HepG2 (cell line): Measurements from ENCODE around the gene PSMD10. TPM values are rescaled to one million over a fixed set of nuclear protein-coding genes. Genes with fewer than 3 reads are reported as not detected.

ENCODE experiments used
- AKAP8 ChIP-seq: sonication (generic); formaldehyde crosslinking; IDR thresholded peaks from 2 replicates; pipeline ENCODE4 v1.5.1; 2020; ENCODE audit warnings: mild to moderate bottlenecking, missing genetic modification reagents
- FOXP1 ChIP-seq, 2 experiments: fragments of 450-650 bp in 1 of 2; IDR thresholded peaks; 2 replicates each; pipeline ENCODE4 v1.6.1; 2017 to 2018; ENCODE audit warnings: antibody characterized with exemption in 1 of 2
- HMG20B ChIP-seq: conservative IDR thresholded peaks from 2 replicates; pipeline ENCODE4 v1.6.1; 2016; ENCODE audit warnings: missing genetic modification reagents, missing compliant biosample characterization
- HOXA7 ChIP-seq: sonication (generic); formaldehyde crosslinking; IDR thresholded peaks from 2 replicates; pipeline ENCODE4 v1.8.1; 2022; ENCODE audit warnings: mild to moderate bottlenecking, missing genetic modification reagents, moderate library complexity
- JUND ChIP-seq: sonication (generic); formaldehyde crosslinking; IDR thresholded peaks from 2 replicates; pipeline ENCODE4 v1.8.0; 2022; ENCODE audit warnings: mild to moderate bottlenecking, missing genetic modification reagents
- KLF13 ChIP-seq: sonication (generic); formaldehyde crosslinking; IDR thresholded peaks from 2 replicates; pipeline ENCODE4 v1.4.0; 2020; ENCODE audit warnings: mild to moderate bottlenecking, missing genetic modification reagents
- MXI1 ChIP-seq: IDR thresholded peaks from 3 replicates; pipeline ENCODE4 v1.6.1; 2012; ENCODE audit warnings: low read depth, low read length, inconsistent platforms, borderline replicate concordance
- NFRKB ChIP-seq: fragments of 450-650 bp; IDR thresholded peaks from 2 replicates; pipeline ENCODE4 v1.6.1; 2017
- PLRG1 ChIP-seq: fragments of 450-650 bp; conservative IDR thresholded peaks from 2 replicates; pipeline ENCODE4 v1.6.1; 2016
- PTBP1 ChIP-seq: fragments of 200-400 bp; formaldehyde crosslinking; IDR thresholded peaks from 2 replicates; pipeline ENCODE4 v1.6.1; 2018; ENCODE audit warnings: low read length, low read depth; ENCODE audit not compliant: poor library complexity, severe bottlenecking
- SRF ChIP-seq: IDR thresholded peaks from 2 replicates; pipeline ENCODE4 v1.6.1; 2011; ENCODE audit warnings: mild to moderate bottlenecking, low read depth, low read length, moderate library complexity
- STAT5B ChIP-seq: sonication (generic); formaldehyde crosslinking; IDR thresholded peaks from 2 replicates; pipeline ENCODE4 v1.4.0; 2020; ENCODE audit warnings: missing genetic modification reagents
- U2AF2 ChIP-seq: fragments of 200-400 bp; formaldehyde crosslinking; IDR thresholded peaks from 2 replicates; pipeline ENCODE4 v1.6.1; 2017; ENCODE audit warnings: low read depth, mild to moderate bottlenecking, low read length
- ZFP36L2 ChIP-seq: sonication (generic); formaldehyde crosslinking; IDR thresholded peaks from 2 replicates; pipeline ENCODE4 v1.4.0; 2020; ENCODE audit warnings: missing genetic modification reagents
- ZNF10 ChIP-seq: sonication (generic); formaldehyde crosslinking; IDR thresholded peaks from 2 replicates; pipeline ENCODE4 v1.4.0; 2020; ENCODE audit warnings: mild to moderate bottlenecking, low read depth, missing genetic modification reagents, borderline replicate concordance
- ZNF260 ChIP-seq: sonication (generic); formaldehyde crosslinking; IDR thresholded peaks from 2 replicates; pipeline ENCODE4 v1.4.0; 2020; ENCODE audit warnings: missing genetic modification reagents, low read depth, mild to moderate bottlenecking, borderline replicate concordance
- ZNF331 ChIP-seq: sonication (generic); formaldehyde crosslinking; IDR thresholded peaks from 2 replicates; pipeline ENCODE4 v1.4.0; 2020; ENCODE audit warnings: missing genetic modification reagents
- ZNF644 ChIP-seq: IDR thresholded peaks from 2 replicates; pipeline ENCODE4 v1.6.1; 2016; ENCODE audit warnings: low read depth
- polyA plus RNA-seq, 8 experiments: library from polyadenylated mRNA; depleted of rRNA in 3 of 8; stranded (reverse) in 7 of 8; unstranded in 1 of 8; fragments of >200 nt; fragmentation: Illumina TruSeq in 4 of 8; extraction: Trizol in 4 of 8; gene quantifications; 2 replicates each; pipeline versions ENCODE4 v1.2.1 to v1.2.3, GENCODE V29; 2011 to 2016; ENCODE audit warnings: low read depth in 4 of 8, missing spikeins in 1 of 8, mixed read lengths in 1 of 8; ENCODE audit not compliant: insufficient read depth in 1 of 8
- total RNA-seq, 5 experiments: library from RNA; depleted of rRNA; stranded (reverse); fragments of >200 nt; fragmentation: Illumina TruSeq; extraction: Trizol; gene quantifications; 2 replicates each; pipeline ENCODE4 v1.2.3, GENCODE V29; 2016; ENCODE audit warnings: low read depth in 1 of 5
- TF ChIP-seq, protein P1 (sequence below): sonication (generic); formaldehyde crosslinking; IDR thresholded peaks from one replicate; pipeline ENCODE4 v1.5.1; 2020; ENCODE audit warnings: mild to moderate bottlenecking, missing genetic modification reagents; ENCODE audit errors: not compliant biosample characterization
- TF ChIP-seq, protein P2 (sequence below): sonication (generic); formaldehyde crosslinking; conservative IDR thresholded peaks from 2 replicates; pipeline ENCODE4 v1.4.0; 2020; ENCODE audit warnings: mild to moderate bottlenecking, missing genetic modification reagents, moderate library complexity

The PSMD10 gene
- total and polyA plus RNA-seq, 2 of the 13 experiments (the other 11 are each of a cell fraction or from before 2014, with no cell fraction given): 56.4 to 65.3 TPM

DNA sequence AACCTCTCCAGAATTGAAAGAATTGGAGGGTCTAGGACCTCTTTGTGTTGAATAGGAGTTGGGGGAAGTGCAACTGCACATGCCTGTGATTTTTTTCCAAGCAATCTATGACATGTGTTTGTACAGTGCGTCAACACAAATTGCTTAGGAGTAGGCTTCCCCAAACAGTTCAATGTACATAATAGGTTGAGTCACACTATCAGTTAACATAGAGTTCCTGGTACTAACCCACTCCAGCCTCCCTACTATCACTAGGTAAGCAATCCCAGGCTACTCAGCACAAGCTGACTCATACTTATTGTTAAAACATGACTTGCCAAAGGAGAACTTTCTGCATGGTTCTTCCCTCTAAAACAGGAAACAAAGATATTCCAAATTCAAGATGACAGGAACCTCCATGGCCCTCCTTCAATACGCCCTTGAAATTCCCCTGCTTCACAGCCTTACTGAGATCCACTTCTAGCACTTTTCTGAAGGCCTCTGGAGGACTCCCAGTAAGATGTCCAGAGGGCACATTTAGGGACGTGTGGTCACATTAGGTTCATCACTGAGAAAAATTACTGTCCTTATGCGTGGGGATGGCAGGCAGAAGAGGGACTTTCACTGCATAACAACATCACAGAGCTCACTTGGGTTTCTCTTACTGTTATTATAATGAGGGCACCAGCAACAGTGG is 54.9 kb downstream of the PSMD10 start (continued):
- TF ChIP-seq SRF (no peak), AKAP8 (no peak), KLF13 (CRISPR knock-in tag) (no peak), STAT5B (CRISPR knock-in tag) (no peak), PLRG1 (no peak), ZFP36L2 (CRISPR knock-in tag) (no peak), HMG20B (CRISPR knock-in tag) (no peak), NFRKB (no peak), U2AF2 (no peak), PTBP1 (no peak), FOXP1 (IDR thresholded peaks at IDR 0.05) (no peak), FOXP1 (CRISPR knock-in tag; IDR thresholded peaks at IDR 0.05) (peak; percentile 59; the same call in 1 of the 2 replicates), MXI1 (peak; percentile 36; the same call in 1 of the 3 replicates), ZNF331 (CRISPR knock-in tag) (0 out of 2 replicates have a peak, but pooled peaks have one; percentile 15), HOXA7 (no peak), ZNF10 (CRISPR knock-in tag) (no peak), ZNF260 (no peak), JUND (no peak), ZNF644 (CRISPR knock-in tag) (peak; percentile 27; the same call in 1 of the 2 replicates)
- TF ChIP-seq, protein P1, sequence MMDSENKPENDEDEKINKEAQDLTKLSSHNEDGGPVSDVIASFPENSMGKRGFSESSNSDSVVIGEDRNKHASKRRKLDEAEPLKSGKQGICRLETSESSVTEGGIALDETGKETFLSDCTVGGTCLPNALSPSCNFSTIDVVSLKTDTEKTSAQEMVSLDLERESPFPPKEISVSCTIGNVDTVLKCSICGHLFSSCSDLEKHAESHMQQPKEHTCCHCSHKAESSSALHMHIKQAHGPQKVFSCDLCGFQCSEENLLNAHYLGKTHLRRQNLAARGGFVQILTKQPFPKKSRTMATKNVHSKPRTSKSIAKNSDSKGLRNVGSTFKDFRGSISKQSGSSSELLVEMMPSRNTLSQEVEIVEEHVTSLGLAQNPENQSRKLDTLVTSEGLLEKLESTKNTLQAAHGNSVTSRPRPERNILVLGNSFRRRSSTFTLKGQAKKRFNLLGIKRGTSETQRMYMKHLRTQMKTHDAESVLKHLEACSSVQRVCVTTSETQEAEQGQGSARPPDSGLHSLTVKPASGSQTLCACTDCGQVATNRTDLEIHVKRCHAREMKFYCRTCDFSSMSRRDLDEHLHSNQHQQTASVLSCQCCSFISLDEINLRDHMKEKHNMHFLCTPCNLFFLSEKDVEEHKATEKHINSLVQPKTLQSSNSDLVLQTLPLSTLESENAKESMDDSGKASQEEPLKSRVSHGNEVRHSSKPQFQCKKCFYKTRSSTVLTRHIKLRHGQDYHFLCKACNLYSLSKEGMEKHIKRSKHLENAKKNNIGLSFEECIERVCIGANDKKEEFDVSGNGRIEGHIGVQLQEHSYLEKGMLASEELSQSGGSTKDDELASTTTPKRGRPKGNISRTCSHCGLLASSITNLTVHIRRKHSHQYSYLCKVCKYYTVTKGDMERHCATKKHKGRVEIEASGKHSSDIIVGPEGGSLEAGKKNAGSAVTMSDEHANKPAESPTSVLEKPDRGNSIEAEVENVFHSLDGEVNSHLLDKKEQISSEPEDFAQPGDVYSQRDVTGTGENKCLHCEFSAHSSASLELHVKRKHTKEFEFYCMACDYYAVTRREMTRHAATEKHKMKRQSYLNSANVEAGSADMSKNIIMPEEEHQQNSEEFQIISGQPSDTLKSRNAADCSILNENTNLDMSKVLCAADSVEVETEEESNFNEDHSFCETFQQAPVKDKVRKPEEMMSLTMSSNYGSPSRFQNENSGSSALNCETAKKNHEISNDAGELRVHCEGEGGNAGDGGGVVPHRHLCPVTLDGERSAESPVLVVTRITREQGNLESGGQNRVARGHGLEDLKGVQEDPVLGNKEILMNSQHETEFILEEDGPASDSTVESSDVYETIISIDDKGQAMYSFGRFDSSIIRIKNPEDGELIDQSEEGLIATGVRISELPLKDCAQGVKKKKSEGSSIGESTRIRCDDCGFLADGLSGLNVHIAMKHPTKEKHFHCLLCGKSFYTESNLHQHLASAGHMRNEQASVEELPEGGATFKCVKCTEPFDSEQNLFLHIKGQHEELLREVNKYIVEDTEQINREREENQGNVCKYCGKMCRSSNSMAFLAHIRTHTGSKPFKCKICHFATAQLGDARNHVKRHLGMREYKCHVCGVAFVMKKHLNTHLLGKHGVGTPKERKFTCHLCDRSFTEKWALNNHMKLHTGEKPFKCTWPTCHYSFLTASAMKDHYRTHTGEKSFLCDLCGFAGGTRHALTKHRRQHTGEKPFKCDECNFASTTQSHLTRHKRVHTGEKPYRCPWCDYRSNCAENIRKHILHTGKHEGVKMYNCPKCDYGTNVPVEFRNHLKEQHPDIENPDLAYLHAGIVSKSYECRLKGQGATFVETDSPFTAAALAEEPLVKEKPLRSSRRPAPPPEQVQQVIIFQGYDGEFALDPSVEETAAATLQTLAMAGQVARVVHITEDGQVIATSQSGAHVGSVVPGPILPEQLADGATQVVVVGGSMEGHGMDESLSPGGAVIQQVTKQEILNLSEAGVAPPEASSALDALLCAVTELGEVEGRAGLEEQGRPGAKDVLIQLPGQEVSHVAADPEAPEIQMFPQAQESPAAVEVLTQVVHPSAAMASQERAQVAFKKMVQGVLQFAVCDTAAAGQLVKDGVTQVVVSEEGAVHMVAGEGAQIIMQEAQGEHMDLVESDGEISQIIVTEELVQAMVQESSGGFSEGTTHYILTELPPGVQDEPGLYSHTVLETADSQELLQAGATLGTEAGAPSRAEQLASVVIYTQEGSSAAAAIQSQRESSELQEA (CRISPR knock-in tag): no peak
- TF ChIP-seq, protein P2, sequence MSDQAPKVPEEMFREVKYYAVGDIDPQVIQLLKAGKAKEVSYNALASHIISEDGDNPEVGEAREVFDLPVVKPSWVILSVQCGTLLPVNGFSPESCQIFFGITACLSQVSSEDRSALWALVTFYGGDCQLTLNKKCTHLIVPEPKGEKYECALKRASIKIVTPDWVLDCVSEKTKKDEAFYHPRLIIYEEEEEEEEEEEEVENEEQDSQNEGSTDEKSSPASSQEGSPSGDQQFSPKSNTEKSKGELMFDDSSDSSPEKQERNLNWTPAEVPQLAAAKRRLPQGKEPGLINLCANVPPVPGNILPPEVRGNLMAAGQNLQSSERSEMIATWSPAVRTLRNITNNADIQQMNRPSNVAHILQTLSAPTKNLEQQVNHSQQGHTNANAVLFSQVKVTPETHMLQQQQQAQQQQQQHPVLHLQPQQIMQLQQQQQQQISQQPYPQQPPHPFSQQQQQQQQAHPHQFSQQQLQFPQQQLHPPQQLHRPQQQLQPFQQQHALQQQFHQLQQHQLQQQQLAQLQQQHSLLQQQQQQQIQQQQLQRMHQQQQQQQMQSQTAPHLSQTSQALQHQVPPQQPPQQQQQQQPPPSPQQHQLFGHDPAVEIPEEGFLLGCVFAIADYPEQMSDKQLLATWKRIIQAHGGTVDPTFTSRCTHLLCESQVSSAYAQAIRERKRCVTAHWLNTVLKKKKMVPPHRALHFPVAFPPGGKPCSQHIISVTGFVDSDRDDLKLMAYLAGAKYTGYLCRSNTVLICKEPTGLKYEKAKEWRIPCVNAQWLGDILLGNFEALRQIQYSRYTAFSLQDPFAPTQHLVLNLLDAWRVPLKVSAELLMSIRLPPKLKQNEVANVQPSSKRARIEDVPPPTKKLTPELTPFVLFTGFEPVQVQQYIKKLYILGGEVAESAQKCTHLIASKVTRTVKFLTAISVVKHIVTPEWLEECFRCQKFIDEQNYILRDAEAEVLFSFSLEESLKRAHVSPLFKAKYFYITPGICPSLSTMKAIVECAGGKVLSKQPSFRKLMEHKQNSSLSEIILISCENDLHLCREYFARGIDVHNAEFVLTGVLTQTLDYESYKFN (CRISPR knock-in tag): no peak
